ENCODE measurements around the gene OSBPL3.

The OSBPL3 gene

GRCh38 chr7:24885305-24885704 lies 94.7 kb downstream of the OSBPL3 start:
- Histone ChIP-seq H3K9me3 (ENCODE audit: control insufficient read depth, insufficient read depth, low read depth, low read length) (no peaks in the 10 kb centered on the region), H3K27ac (ENCODE audit: extremely low read depth, low read depth, low read length) (no peak overlapping the region), H3K4me3 (ENCODE audit: low read depth, low read length) (no peak overlapping the region), H3K4me1 (ENCODE audit: control insufficient read depth, insufficient read depth, low read length) (peaks cover 32% of the 10 kb centered on the region), H3K36me3 (ENCODE audit: control insufficient read depth in 2 of 2, insufficient read depth in 1 of 2, low read length in 2 of 2) (no peaks in the 10 kb centered on the region)
- POLR2A ChIA-PET: interaction anchor here (0.7 to 1.4 kb wide), 2 partner anchors 95 to 715 kb away, joined by 3 read pairs; partner anchors contain the start of gene OSBPL3
- CTCF ChIA-PET: interaction anchor here (0.8 to 1.6 kb wide), 2 partner anchors 16 to 239 kb away, joined by 3 read pairs; no protein-coding TSS in a partner anchor
- TF ChIP-seq ZNF292 (tag by site-specific recombination; IDR thresholded peaks at IDR 0.05; ENCODE audit: borderline replicate concordance, low read depth): no peak
- no peak for TF ChIP-seq ZNF677 (tag by site-specific recombination; IDR thresholded peaks at IDR 0.05)
- TF ChIP-seq ZBTB17 (tag by site-specific recombination; IDR thresholded peaks at IDR 0.05): peak; percentile 46
- TF ChIP-seq KLF9 (tag by site-specific recombination; IDR thresholded peaks at IDR 0.05; ENCODE audit: low read depth): no peak
- TF ChIP-seq ZNF449 (tag by site-specific recombination; IDR thresholded peaks at IDR 0.05): peak; percentile 91
- TF ChIP-seq ZNF626 (tag by site-specific recombination; IDR thresholded peaks at IDR 0.05): no peak
- TF ChIP-seq ZBTB21 (tag by site-specific recombination; IDR thresholded peaks at IDR 0.05): no peak
- no peak for TF ChIP-seq ZNF2 (tag by site-specific recombination; IDR thresholded peaks at IDR 0.05)
- TF ChIP-seq ZNF24 (tag by site-specific recombination; IDR thresholded peaks at IDR 0.05): no peak
- no peak for TF ChIP-seq ZNF416 (tag by site-specific recombination; IDR thresholded peaks at IDR 0.05)
- no peak for TF ChIP-seq ELK4 (IDR thresholded peaks at IDR 0.05; ENCODE audit: borderline replicate concordance, low read depth, low read length)
- TF ChIP-seq ZNF311 (tag by site-specific recombination; IDR thresholded peaks at IDR 0.05; ENCODE audit: borderline replicate concordance): no peak
- TF ChIP-seq ZNF664 (tag by site-specific recombination; IDR thresholded peaks at IDR 0.05): no peak
- peak; percentile 42; the same call in 1 of the 2 replicates for TF ChIP-seq ZNF10 (tag by site-specific recombination; IDR thresholded peaks at IDR 0.05)
- TF ChIP-seq KLF1 (tag by site-specific recombination; IDR thresholded peaks at IDR 0.05): no peak
- no peak for TF ChIP-seq ZNF768 (tag by site-specific recombination; IDR thresholded peaks at IDR 0.05)
- TF ChIP-seq ZNF776 (tag by site-specific recombination; IDR thresholded peaks at IDR 0.05; ENCODE audit: borderline replicate concordance): no peak
- TF ChIP-seq, protein P1, sequence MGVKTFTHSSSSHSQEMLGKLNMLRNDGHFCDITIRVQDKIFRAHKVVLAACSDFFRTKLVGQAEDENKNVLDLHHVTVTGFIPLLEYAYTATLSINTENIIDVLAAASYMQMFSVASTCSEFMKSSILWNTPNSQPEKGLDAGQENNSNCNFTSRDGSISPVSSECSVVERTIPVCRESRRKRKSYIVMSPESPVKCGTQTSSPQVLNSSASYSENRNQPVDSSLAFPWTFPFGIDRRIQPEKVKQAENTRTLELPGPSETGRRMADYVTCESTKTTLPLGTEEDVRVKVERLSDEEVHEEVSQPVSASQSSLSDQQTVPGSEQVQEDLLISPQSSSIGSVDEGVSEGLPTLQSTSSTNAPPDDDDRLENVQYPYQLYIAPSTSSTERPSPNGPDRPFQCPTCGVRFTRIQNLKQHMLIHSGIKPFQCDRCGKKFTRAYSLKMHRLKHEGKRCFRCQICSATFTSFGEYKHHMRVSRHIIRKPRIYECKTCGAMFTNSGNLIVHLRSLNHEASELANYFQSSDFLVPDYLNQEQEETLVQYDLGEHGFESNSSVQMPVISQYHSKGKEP (tag by site-specific recombination; IDR thresholded peaks at IDR 0.05): no peak
- no peak for TF ChIP-seq ZEB2 (tag by site-specific recombination; IDR thresholded peaks at IDR 0.05)
- TF ChIP-seq ZBTB49 (tag by site-specific recombination; IDR thresholded peaks at IDR 0.05; ENCODE audit: low read depth): no peak
- no peak for TF ChIP-seq GLI2 (tag by site-specific recombination; IDR thresholded peaks at IDR 0.05; ENCODE audit: borderline replicate concordance, low read depth)
- no peak for TF ChIP-seq OVOL3 (tag by site-specific recombination; IDR thresholded peaks at IDR 0.05)
- no peak for TF ChIP-seq ZNF549 (tag by site-specific recombination; IDR thresholded peaks at IDR 0.05)
- TF ChIP-seq, protein P2, sequence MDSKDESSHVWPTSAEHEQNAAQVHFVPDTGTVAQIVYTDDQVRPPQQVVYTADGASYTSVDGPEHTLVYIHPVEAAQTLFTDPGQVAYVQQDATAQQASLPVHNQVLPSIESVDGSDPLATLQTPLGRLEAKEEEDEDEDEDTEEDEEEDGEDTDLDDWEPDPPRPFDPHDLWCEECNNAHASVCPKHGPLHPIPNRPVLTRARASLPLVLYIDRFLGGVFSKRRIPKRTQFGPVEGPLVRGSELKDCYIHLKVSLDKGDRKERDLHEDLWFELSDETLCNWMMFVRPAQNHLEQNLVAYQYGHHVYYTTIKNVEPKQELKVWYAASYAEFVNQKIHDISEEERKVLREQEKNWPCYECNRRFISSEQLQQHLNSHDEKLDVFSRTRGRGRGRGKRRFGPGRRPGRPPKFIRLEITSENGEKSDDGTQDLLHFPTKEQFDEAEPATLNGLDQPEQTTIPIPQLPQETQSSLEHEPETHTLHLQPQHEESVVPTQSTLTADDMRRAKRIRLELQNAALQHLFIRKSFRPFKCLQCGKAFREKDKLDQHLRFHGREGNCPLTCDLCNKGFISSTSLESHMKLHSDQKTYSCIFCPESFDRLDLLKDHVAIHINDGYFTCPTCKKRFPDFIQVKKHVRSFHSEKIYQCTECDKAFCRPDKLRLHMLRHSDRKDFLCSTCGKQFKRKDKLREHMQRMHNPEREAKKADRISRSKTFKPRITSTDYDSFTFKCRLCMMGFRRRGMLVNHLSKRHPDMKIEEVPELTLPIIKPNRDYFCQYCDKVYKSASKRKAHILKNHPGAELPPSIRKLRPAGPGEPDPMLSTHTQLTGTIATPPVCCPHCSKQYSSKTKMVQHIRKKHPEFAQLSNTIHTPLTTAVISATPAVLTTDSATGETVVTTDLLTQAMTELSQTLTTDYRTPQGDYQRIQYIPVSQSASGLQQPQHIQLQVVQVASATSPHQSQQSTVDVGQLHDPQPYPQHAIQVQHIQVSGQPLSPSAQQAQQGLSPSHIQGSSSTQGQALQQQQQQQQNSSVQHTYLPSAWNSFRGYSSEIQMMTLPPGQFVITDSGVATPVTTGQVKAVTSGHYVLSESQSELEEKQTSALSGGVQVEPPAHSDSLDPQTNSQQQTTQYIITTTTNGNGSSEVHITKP (tag by site-specific recombination; IDR thresholded peaks at IDR 0.05): peak; percentile 66
- TF ChIP-seq ZNF747 (tag by site-specific recombination; IDR thresholded peaks at IDR 0.05): no peak
- TF ChIP-seq ZNF529 (tag by site-specific recombination; IDR thresholded peaks at IDR 0.05; ENCODE audit: insufficient replicate concordance): no peak

Data from HEK293 (cell line).